Skin of body (tissue), 2 donors: ENCODE measurements around the gene KIAA1614. TPM values are rescaled to one million over a fixed set of nuclear protein-coding genes. Genes with fewer than 3 reads are reported as not detected.

Source experiments
- DNase-seq: peaks from one replicate; lab custom pipeline; 2025; lab: John Stamatoyannopoulos, UW
- total RNA-seq: library from RNA; depleted of rRNA; stranded (reverse); fragments of >200 nt; gene quantifications from one replicate; pipeline ENCODE4 v1.2.3, GENCODE V29; 2014

The KIAA1614 gene
- total RNA-seq, 1 donor from 2014 or later, result 4.5 TPM

GRCh38 chr1:180907313-180908055, 5.2 kb upstream of the KIAA1614 start:
- DNase-seq, result no peak

GRCh38 chr1:180908074-180908765, 4.5 kb upstream of the KIAA1614 start:
- no peak for DNase-seq

GRCh38 chr1:180909005-180909414, 3.7 kb upstream of the KIAA1614 start:
- DNase-seq, result no peak

GRCh38 chr1:180909462-180909976, 3.2 kb upstream of the KIAA1614 start:
- DNase-seq, result no peak

- peak; percentile 25 for DNase-seq
Observed at GRCh38 chr1:180911640-180912191, 981 bp upstream of the KIAA1614 start.

- peak; percentile 56 for DNase-seq
Observed at GRCh38 chr1:180912211-180912800, 391 bp upstream of the KIAA1614 start.

GRCh38 chr1:180915426-180915965, 2.8 kb downstream of the KIAA1614 start:
- no peak for DNase-seq

- DNase-seq, result no peak
Observed at GRCh38 chr1:180916012-180916770, 3.5 kb downstream of the KIAA1614 start.

GRCh38 chr1:180916771-180917170, 4.1 kb downstream of the KIAA1614 start:
- DNase-seq, result no peak

- no peak for DNase-seq
Observed at GRCh38 chr1:180917306-180918065, 4.8 kb downstream of the KIAA1614 start.

GRCh38 chr1:180918519-180918918, 5.8 kb downstream of the KIAA1614 start:
- DNase-seq, result no peak

- DNase-seq, result no peak
Observed at GRCh38 chr1:180919183-180919700, 6.5 kb downstream of the KIAA1614 start.

GRCh38 chr1:180920193-180920592, 7.5 kb downstream of the KIAA1614 start:
- DNase-seq, result no peak

- DNase-seq, result no peak
Observed at GRCh38 chr1:180920702-180921101, 8.0 kb downstream of the KIAA1614 start.

- DNase-seq, result no peak
Observed at GRCh38 chr1:180921386-180921785, 8.7 kb downstream of the KIAA1614 start.

GRCh38 chr1:180921891-180922630, 9.4 kb downstream of the KIAA1614 start:
- no peak for DNase-seq

- no peak for DNase-seq
Observed at GRCh38 chr1:180922631-180923015, 9.9 kb downstream of the KIAA1614 start.

GRCh38 chr1:180923021-180923841, 10.5 kb downstream of the KIAA1614 start:
- DNase-seq, result peak; percentile 15
